Bone marrow (tissue), 2 donors: ENCODE measurements around the gene CBY3.
A peak's percentile ranks its signal among the peaks of the same experiment; 100 is the strongest.
"Not testable (repeated sequence)": the region's sequence is repeated elsewhere in the genome, so short reads cannot be mapped to it uniquely, and the experiment has no call there.

Experiments used
- DNase-seq, 2 donors: peaks; one replicate each; lab custom pipeline; 2025; lab: John Stamatoyannopoulos, UW

Gene CBY3

DNA sequence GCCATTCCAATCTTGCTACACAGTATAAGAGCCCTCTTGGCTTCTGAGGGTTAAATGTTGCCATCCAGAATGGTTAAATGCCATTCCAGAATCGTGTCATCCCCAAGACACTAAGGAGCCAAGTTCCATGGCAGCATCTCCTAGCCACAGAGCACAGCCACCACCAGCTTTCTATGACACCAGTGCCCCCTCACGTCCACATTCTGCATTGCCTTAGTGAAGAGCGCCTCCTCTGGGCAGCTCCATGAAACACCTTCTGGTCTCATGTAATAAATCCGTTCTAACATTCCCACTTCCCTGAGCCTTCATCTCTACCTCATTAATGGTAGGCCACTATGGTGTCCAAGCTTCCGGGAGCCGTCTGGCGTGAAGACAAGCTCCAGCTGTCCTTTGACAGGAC lies 12.4 kb downstream of the CBY3 start:
- DNase-seq, result peak; percentile 7 to 52

DNA sequence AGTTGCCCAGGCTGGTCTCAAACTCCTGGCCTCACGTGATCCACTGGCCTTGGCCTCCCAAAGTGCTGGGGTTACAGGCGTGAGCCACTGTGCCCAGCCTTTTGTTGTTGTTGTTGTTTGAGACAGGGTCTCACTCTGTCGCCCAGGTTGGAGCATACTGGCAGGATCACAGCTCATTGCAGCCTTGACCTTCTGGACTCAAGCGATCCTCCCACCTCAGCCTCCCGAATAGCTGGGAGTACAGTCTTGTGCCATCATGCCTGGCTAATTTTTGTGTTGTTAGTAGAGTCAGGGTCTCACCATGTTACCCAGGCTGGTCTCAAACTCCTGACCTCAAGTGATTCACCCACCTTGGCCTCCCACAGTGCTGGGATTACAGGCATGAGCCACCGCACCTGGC lies 19.2 kb downstream of the CBY3 start:
- DNase-seq, result not testable (repeated sequence)

DNA sequence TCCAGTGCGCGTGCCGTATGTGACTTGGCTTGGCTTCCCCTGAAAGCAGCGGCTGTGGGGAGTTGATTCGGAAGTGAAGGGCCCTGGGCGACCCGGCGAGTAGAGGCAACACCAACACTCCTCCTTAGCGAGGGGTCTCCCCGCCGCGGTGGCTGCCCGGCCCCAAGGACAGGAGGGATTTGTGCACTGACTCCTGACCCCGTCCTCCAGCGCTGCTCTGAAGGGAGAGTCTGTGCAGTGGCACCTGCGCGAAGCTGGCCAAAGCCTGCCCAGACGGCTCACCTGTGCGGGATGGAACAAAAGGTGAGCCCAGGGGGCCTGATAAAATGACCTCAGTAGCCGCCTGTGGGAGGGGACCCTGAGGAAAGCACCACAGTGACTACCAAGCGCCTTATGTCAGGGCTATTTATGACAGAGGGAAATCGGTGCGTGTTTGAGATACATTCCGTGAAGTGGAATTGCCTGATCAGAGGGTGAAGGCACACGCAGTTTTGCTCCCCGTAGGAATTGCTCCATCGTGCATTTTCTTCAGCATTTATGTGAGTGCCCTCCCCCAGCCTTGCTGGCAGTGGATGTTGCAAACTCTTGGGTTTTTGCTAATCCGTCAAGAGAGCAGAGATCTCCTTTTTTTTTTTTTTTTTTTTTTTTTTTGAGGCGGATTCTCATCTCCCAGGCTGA lies 22.5 kb downstream of the CBY3 start:
- not testable (repeated sequence) for DNase-seq

DNA sequence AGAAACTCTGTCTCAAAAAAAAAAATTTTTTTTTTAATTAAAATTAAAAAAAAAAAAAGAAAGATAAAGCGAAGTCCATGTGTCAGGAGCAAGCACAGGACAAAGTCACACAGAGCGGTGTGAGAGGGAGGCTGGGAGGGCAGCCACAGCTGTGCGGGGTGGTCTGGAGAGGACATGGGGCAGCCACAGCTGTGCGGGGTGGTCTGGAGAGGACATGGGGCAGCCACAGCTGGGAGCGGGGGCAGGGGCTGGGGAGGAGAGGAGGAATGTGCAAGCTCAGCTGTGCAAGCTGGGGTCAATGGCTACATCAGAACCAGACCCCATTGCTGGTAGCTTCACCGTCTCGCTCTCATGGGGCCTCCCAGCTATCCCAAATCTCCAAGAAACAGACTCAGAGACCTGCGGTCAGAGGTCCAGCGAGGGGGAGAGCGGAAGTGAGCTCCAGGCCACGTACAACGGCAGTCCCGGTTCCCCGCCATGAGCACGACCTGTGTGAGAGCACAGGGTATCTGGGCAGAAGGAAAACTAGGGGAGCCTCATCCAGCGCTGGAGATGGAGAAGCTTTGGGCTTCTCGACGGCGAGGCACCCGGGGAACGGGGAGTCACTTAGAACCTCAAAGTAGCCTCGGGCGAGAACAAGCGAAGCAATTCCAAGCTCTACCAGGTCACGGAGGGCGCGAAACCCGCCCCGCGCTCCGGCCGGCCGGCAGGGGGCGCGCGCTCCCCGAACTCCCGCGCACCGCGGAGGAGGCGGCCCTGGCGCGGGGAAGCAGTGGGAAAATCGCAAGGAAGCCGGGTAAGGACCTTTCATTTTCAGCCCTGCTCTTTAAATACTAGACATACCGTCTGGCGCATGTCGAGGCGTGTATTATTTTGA lies 23.3 kb downstream of the CBY3 start:
- not testable (repeated sequence) for DNase-seq

DNA sequence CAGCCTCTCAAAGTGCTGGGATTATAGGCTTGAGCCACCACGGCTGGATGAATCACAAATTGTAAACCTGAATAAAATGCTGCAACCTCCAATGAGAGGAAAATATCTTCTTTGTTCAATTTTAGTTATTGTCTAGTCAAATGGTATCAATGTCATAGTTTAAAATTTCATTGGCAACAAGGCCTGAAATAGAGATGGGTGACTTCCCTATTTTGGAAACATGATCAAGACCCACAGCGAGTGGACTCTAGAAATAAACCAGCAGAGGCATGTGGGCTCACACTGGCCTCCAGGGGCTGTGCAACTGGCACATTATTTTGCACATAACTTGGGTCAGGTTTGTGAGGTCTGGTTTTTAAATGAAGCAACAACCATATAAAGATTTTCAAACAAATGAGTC lies 27.7 kb downstream of the CBY3 start:
- DNase-seq, result not testable (repeated sequence)

DNA sequence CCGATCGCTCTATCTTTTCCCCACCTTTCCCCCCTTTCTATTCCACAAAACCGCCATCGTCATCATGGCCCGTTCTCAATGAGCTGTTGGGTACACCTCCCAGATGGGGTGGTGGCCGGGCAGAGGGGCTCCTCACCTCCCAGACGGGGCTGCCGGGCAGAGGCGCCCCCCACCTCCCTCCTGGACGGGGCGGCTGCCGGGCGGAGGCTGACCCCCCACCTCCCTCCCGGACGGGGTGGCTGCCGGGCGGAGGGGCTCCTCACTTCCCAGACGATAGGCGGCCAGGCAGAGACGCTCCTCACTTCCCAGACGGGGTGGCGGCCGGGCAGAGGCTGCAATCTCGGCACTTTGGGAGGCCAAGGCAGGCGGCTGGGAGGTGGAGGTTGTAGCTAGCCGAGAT lies 30.6 kb downstream of the CBY3 start:
- DNase-seq, result not testable (repeated sequence)

DNA sequence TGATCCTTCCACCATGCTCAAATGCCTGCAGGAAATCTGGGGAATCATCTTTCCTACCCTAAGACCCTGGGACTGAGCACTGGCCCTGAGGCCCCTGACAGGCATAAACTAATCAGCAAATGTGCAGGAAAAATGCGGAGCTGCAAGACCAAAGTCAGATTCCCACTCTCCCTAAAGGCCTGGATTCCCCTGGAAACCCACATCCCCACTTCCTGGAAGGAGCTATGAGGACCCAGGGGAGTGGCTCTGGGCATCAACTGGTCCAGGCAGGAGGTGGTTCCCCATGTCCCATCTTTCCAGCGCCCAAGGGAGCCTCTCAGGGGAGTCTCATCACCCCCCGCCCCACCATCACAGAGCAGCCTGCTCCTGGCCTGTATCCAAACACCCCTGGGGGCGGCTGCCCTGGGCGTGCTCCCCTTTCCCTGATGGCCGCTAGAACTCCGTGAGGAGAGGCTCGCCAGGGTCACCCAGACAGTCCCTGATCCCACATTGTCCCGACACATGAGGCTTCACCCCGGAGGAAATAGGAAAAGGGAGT lies 31.6 kb downstream of the CBY3 start:
- DNase-seq, result not testable (repeated sequence)

DNA sequence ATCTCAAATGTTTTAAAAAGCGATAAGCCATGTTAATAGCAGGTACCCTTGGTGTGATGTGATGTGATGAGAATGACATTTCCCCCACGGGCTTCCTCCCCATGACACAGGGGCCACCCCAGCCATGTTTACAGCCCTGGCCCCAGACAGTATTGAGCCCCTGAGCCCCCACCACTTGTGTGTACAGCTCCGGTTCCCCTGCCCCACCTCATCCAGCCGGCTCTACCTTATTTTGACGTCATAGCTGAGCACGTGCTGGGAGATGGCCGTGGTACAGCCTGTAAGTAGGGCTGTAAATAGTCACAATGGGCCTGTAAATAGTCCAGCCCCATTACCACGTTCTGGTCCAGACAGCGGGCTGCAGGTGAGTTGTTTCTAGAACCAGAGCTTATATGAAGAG lies 32.4 kb downstream of the CBY3 start:
- DNase-seq, result no peak

DNA sequence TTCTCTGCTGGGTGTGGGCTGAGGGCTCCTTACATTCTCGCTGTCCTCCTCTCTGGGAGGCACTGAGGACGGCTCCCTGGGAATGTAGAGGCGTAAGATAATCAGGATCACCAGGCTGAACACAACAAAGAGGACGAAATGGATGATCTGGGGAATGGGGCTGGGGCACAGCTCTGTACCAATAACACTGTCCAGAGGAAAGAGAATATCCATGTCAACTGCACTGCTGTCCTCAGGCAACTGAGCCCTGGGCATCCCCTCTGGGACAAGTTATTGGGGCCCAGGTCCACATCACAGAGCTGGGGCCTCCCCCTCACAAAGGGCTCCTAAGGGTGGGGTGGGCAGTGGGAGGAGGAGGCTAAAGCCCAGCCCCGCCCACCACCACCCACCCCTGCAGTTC lies 36.1 kb downstream of the CBY3 start:
- not testable (repeated sequence) for DNase-seq

DNA sequence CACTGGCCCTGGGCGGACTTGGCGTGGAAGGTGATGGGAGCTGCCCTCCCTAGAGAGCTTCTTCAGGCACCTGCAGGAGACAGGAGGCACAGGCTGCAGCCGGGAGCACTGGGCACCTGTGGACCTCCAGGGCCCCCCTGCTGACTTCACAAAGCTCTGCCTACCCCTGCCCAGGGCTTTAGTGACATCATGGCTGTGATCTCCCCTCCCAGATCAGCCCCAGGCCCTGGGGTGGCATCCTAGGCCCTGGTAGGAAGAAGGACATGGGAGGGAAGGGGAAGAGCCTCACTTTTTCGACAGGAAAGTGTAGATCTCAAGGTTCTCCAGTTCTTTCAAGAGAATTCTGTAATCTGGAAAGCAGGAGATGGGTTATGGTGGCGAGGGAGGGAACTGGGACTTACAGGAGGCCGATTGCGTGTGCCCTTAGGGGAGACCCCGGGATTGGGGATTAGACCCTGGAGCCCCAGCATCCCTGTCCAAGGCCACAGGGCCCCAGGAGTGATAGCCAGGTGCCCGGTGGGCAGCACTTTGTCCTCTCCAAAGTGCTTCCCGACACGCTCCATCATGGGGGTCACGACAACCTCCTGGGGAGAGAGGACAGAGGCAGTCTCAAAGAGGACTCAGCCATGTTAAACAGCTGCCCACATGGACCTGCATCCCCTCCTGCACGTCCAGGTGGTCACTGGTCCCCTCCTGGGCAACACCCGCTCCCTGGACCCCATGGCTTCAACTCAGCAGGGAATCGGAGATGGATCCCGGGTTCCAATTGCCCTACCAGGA lies 37.5 kb downstream of the CBY3 start:
- DNase-seq, result not testable (repeated sequence)

DNA sequence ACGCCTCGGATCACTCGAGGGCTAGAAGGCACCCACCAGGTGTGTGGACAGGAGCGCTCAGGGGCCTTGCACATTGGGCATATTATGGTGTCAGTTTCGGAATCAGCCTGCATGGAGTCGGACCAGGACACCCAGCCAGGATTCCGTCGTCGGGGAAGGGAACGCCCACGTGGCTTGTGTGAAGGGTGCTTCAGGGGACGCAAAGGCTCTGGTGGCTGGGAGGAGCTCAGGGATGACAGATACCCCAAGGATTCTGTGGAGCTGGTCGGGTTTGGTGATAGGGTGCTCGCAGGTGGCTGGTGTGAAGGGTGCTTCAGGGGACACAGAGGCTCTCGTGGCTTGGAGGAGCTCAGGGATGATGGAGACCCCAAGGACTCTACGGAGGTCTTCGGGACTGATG lies 38.2 kb downstream of the CBY3 start:
- not testable (repeated sequence) for DNase-seq

DNA sequence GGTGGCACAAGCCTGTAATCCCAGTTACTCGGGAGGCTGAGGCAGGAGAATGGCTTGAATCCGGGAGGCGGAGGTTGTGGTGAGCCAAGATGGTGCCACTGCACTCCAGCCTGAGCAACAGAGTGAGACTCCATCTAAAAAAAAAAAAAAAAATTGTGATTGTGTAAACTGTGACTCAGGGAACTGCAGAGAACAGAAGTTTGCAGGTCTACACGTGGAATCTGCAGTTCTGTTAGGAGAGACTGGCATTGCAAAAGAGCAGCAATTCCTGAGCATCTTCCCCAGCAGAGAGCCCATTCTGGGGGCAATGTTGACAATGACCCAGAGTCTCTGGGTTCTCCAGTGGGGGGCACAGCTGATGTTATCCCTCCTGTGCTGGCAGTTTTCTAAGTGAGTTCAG lies 39.1 kb downstream of the CBY3 start:
- not testable (repeated sequence) for DNase-seq

DNA sequence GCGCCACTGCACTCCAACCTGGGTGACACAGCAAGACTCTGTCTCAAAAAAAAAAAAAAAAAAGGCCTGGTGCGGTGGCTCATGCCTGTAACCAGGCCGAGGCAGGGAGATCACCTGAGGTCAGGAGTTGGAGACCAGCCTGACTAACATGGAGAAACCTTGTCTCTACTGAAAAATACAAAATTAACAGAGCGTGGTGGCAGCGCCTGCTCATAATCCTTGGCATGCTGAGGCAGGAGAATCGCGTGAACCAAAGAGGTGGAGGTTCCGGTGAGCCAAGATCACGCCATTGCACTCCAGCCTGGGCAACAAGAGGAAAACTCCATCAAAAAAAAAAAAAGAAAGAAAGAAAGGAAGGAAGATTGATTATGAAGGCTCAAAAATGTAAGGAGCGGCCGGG lies 41.5 kb downstream of the CBY3 start:
- not testable (repeated sequence) for DNase-seq

DNA sequence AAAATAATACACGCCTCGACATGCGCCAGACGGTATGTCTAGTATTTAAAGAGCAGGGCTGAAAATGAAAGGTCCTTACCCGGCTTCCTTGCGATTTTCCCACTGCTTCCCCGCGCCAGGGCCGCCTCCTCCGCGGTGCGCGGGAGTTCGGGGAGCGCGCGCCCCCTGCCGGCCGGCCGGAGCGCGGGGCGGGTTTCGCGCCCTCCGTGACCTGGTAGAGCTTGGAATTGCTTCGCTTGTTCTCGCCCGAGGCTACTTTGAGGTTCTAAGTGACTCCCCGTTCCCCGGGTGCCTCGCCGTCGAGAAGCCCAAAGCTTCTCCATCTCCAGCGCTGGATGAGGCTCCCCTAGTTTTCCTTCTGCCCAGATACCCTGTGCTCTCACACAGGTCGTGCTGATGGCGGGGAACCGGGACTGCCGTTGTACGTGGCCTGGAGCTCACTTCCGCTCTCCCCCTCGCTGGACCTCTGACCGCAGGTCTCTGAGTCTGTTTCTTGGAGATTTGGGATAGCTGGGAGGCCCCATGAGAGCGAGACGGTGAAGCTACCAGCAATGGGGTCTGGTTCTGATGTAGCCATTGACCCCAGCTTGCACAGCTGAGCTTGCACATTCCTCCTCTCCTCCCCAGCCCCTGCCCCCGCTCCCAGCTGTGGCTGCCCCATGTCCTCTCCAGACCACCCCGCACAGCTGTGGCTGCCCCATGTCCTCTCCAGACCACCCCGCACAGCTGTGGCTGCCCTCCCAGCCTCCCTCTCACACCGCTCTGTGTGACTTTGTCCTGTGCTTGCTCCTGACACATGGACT lies 46.3 kb downstream of the CBY3 start:
- DNase-seq, result not testable (repeated sequence)

DNA sequence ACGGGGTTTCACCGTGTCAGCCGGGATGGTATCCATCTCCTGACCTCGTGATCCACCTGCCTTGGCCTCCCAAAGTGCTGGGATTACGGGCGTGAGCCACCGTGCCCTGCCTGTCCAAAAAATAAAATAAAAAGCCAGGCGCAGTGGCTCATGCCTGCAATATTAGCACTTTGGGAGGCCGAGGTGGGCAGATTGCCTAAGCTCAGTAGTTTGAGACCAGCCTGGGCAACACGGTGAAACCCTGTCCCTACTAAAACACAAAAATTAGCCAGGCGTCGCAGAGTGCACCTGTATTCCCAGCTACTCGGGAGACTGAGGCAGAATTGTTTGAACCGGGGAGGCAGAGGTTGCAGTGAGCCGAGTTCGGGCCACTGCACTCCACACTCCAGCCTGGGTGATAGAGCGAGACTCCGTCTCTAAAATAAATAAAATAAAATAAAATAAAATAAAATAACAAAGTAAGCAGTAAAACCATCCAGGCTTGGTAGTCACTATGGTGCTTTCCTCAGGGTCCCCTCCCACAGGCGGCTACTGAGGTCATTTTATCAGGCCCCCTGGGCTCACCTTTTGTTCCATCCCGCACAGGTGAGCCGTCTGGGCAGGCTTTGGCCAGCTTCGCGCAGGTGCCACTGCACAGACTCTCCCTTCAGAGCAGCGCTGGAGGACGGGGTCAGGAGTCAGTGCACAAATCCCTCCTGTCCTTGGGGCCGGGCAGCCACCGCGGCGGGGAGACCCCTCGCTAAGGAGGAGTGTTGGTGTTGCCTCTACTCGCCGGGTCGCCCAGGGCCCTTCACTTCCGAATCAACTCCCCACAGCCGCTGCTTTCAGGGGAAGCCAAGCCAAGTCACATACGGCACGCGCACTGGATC lies 47.1 kb downstream of the CBY3 start:
- not testable (repeated sequence) for DNase-seq
